ENCODE results near the gene CRACR2A. TPM values are rescaled to one million over a fixed set of nuclear protein-coding genes. Genes with fewer than 3 reads are reported as not detected.

Gene CRACR2A
- total and polyA plus RNA-seq, 10 of the 15 experiments (the other 5 are each of a cell fraction or from before 2014, with no cell fraction given) = 2.1 to 18.0 (median 13.2) TPM

GRCh38 chr12:3571323-3571722, 181.6 kb downstream of the CRACR2A start (continued):
- TF ChIP-seq ZNF687 (IDR thresholded peaks at IDR 0.05) (no peak), RAD51 (IDR thresholded peaks at IDR 0.05) (no peak), HCFC1 (IDR thresholded peaks at IDR 0.05; ENCODE audit: low read length) (no peak)

- intact Hi-C loops (cut with micrococcal nuclease; ENCODE audit: unreplicated experiment) (no loop called here), in situ Hi-C loops (cut with MboI) (no loop called here)
- Histone ChIP-seq H3K4me3 (no peak overlapping the region), H3K4me2 (ENCODE audit: control insufficient read depth, insufficient read depth) (no peak overlapping the region), H2AFZ (ENCODE audit: control insufficient read depth, low read depth, low read length) (no peak overlapping the region), H3K27me3 (replicated peaks in 1 of 2; ENCODE audit: control insufficient read depth in 2 of 2, insufficient read depth in 2 of 2, low read length in 1 of 2) (peaks cover 0 to 3% of the 10 kb centered on the region in 2 experiments; a peak in 1 of 4 replicates), H3K9me3 (replicated peaks; ENCODE audit: control insufficient read depth, insufficient read depth, low read length) (no peaks in the 10 kb centered on the region), H4K20me1 (ENCODE audit: control insufficient read depth, insufficient read depth) (no peaks in the 10 kb centered on the region; the same call in 1 of the 2 replicates), H3K36me3 (ENCODE audit: control insufficient read depth in 2 of 2, insufficient read depth in 2 of 2, low read length in 1 of 2) (no peaks in the 10 kb centered on the region), H3K9ac (ENCODE audit: control insufficient read depth, insufficient read depth, low read length) (no peak overlapping the region), H3K27ac (ENCODE audit: control insufficient read depth, insufficient read depth) (no peak overlapping the region), H3K79me2 (ENCODE audit: control insufficient read depth, insufficient read depth, low read length) (no peaks in the 10 kb centered on the region), H3K4me1 (ENCODE audit: control insufficient read depth, insufficient read depth, low read length) (no peaks in the 10 kb centered on the region)
- 59% methylated on average over 9 of the region's 9 CpGs for WGBS (ENCODE audit: insufficient coverage, insufficient replicate concordance, low lambda C conversion rate, missing lambda C conversion rate)
- BruUV-seq (replicated peaks) = no TSS peak
- RAD21 ChIA-PET (ENCODE audit: unreplicated experiment) = no interaction called here
- DNase-seq (ENCODE audit: low read depth, low spot score) (no peak), ATAC-seq (no peak), FAIRE-seq (no peak)
- CTCF ChIA-PET = no interaction called here
- POLR2A ChIA-PET = no interaction called here
- SMC1A ChIA-PET (ENCODE audit: uncharacterized antibody, unreplicated experiment) = no interaction called here
- no peak for TF ChIP-seq ATF7 (IDR thresholded peaks at IDR 0.05; ENCODE audit: low read depth)
- no peak for TF ChIP-seq HSF1 (IDR thresholded peaks at IDR 0.05; ENCODE audit: low read depth, low read length)
- no peak for TF ChIP-seq BCL3 (IDR thresholded peaks at IDR 0.05; ENCODE audit: borderline replicate concordance, insufficient read depth, low read depth, low read length, poor library complexity, severe bottlenecking)
- no peak for TF ChIP-seq MYC (IDR thresholded peaks at IDR 0.05; ENCODE audit: insufficient read depth, insufficient read length, insufficient replicate concordance, low read length, severe bottlenecking)
- no peak for TF ChIP-seq LARP7 (IDR thresholded peaks at IDR 0.05)
- no peak for TF ChIP-seq MEF2A (IDR thresholded peaks at IDR 0.05; ENCODE audit: insufficient read depth, low read depth, low read length)
- no peak for TF ChIP-seq YBX1 (IDR thresholded peaks at IDR 0.05)
- TF ChIP-seq CREM (IDR thresholded peaks at IDR 0.05; ENCODE audit: low read depth) = no peak
- no peak for TF ChIP-seq HDAC6 (IDR thresholded peaks at IDR 0.05; ENCODE audit: unreplicated experiment)
- no peak for TF ChIP-seq E2F4 (IDR thresholded peaks at IDR 0.05; ENCODE audit: low read depth, low read length)
Observed at GRCh38 chr12:3568695-3569094, 184.2 kb downstream of the CRACR2A start.

All from GM12878 (cell line).